Neural cell (in vitro differentiated cells): ENCODE measurements around the gene HSD17B8. TPM values are rescaled to one million over a fixed set of nuclear protein-coding genes. Genes with fewer than 3 reads are reported as not detected.

Source experiments
- H2AFZ ChIP-seq: fragments of 200-600, 300-800 bp; sonication (generic), shearing (Covaris generic); 2 replicates; pipeline ENCODE4 v1.6.0; 2014; ENCODE audit warnings: low read depth, mild to moderate bottlenecking, antibody characterized with exemption, low read length, moderate library complexity
- H3F3A ChIP-seq: fragments of 200-600 bp; shearing (Covaris generic); 2 replicates; pipeline ENCODE4 v1.6.1; 2016; ENCODE audit warnings: mild to moderate bottlenecking, moderate library complexity, mixed read lengths, antibody characterized with exemption, low read length; ENCODE audit not compliant: insufficient read depth, poor library complexity, severe bottlenecking
- H3K27ac ChIP-seq: fragments of 200-600, 300-800 bp; sonication (generic), shearing (Covaris generic); 2 replicates; pipeline ENCODE4 v1.5.1; 2014; ENCODE audit warnings: mild to moderate bottlenecking, low read length, moderate library complexity
- H3K27me3 ChIP-seq: fragments of 300-800, 200-600 bp; sonication (generic), shearing (Covaris generic); 2 replicates; pipeline ENCODE4 v1.6.0; 2014; ENCODE audit warnings: mild to moderate bottlenecking, low read depth, low read length, moderate library complexity; ENCODE audit not compliant: insufficient read depth
- H3K36me3 ChIP-seq: fragments of 300-800, 200-600 bp; sonication (generic), shearing (Covaris generic); 2 replicates; pipeline ENCODE4 v1.5.1; 2014; ENCODE audit warnings: mild to moderate bottlenecking, antibody characterized with exemption, low read length, moderate library complexity; ENCODE audit not compliant: insufficient read depth
- H3K4me2 ChIP-seq: fragments of 300-800, 200-600 bp; sonication (generic), shearing (Covaris generic); 2 replicates; pipeline ENCODE4 v1.6.0; 2014; ENCODE audit warnings: mild to moderate bottlenecking, low read length
- H3K4me3 ChIP-seq: fragments of 300-800, 200-600 bp; sonication (generic), shearing (Covaris generic); 2 replicates; pipeline ENCODE4 v1.5.1; 2014; ENCODE audit warnings: mild to moderate bottlenecking, low read length, moderate library complexity
- H3K79me2 ChIP-seq: fragments of 200-600 bp; shearing (Covaris generic); replicated peaks from 2 replicates; pipeline ENCODE4 v1.6.0; 2014; ENCODE audit warnings: mild to moderate bottlenecking, low read length, moderate library complexity; ENCODE audit not compliant: insufficient read depth
- H3K9ac ChIP-seq: fragments of 300-800, 200-600 bp; sonication (generic), shearing (Covaris generic); 2 replicates; pipeline ENCODE4 v1.6.1; 2016; ENCODE audit warnings: mild to moderate bottlenecking, low read length, mixed read lengths
- H3K9me2 ChIP-seq: fragments of 200-600 bp; shearing (Covaris generic); 2 replicates; pipeline ENCODE4 v1.6.1; 2016; ENCODE audit warnings: mild to moderate bottlenecking, low read length, mixed read lengths; ENCODE audit not compliant: insufficient read depth
- H3K9me3 ChIP-seq: fragments of 200-600, 300-800 bp; sonication (generic), shearing (Covaris generic); 2 replicates; pipeline ENCODE4 v1.6.1; 2016; ENCODE audit warnings: mild to moderate bottlenecking, mixed run types, low read length, moderate library complexity, mixed read lengths
- H4K20me1 ChIP-seq: fragments of 200-600 bp; shearing (Covaris generic); 2 replicates; pipeline ENCODE4 v1.6.1; 2016; ENCODE audit warnings: mild to moderate bottlenecking, mixed run types; ENCODE audit not compliant: insufficient read depth
- EP300 ChIP-seq: fragments of 450-650 bp; conservative IDR thresholded peaks from 2 replicates; pipeline ENCODE4 v1.6.1; 2014; ENCODE audit warnings: antibody characterized with exemption, mild to moderate bottlenecking, moderate library complexity; ENCODE audit not compliant: poor library complexity, severe bottlenecking
- EZH2 ChIP-seq: fragments of 200-600, 300-800 bp; shearing (Covaris generic), sonication (generic); IDR thresholded peaks from 2 replicates; pipeline ENCODE4 v1.6.1; 2014; ENCODE audit warnings: antibody characterized with exemption, low read length, borderline replicate concordance, mild to moderate bottlenecking; ENCODE audit not compliant: insufficient read depth, poor library complexity, severe bottlenecking
- MXI1 ChIP-seq: fragments of 450-650 bp; conservative IDR thresholded peaks from 2 replicates; pipeline ENCODE4 v1.6.1; 2014; ENCODE audit warnings: antibody characterized with exemption, mild to moderate bottlenecking; ENCODE audit not compliant: poor library complexity, severe bottlenecking
- POLR2AphosphoS5 ChIP-seq: IDR thresholded peaks from 2 replicates; pipeline ENCODE4 v1.6.1; 2012
- RAD21 ChIP-seq: fragments of 450-650 bp; conservative IDR thresholded peaks from 2 replicates; pipeline ENCODE4 v1.6.1; 2014; ENCODE audit warnings: antibody characterized with exemption, mild to moderate bottlenecking, moderate library complexity
- SMC3 ChIP-seq: fragments of 450-650 bp; conservative IDR thresholded peaks from 2 replicates; pipeline ENCODE4 v1.6.1; 2014; ENCODE audit warnings: antibody characterized with exemption, mild to moderate bottlenecking, moderate library complexity; ENCODE audit not compliant: poor library complexity
- TAF1 ChIP-seq: IDR thresholded peaks from 2 replicates; pipeline ENCODE4 v1.6.1; 2012; ENCODE audit warnings: low read depth
- polyA plus RNA-seq: library from polyadenylated mRNA; depleted of rRNA; stranded (reverse); fragments of >200 nt; gene quantifications from 2 replicates; pipeline ENCODE4 v1.2.3, GENCODE V29; 2014
- TF ChIP-seq, protein P1 (sequence below): fragments of 450-650 bp; IDR thresholded peaks from 2 replicates; pipeline ENCODE4 v1.5.1; 2014; ENCODE audit warnings: antibody characterized with exemption, mild to moderate bottlenecking, moderate library complexity; ENCODE audit not compliant: poor library complexity, severe bottlenecking
- TF ChIP-seq, protein P2 (sequence below): IDR thresholded peaks from 2 replicates; pipeline ENCODE4 v1.6.1; 2012; ENCODE audit warnings: borderline replicate concordance

HSD17B8 gene
- polyA plus RNA-seq, 1 donor from 2014 or later: 7.3 TPM

DNA sequence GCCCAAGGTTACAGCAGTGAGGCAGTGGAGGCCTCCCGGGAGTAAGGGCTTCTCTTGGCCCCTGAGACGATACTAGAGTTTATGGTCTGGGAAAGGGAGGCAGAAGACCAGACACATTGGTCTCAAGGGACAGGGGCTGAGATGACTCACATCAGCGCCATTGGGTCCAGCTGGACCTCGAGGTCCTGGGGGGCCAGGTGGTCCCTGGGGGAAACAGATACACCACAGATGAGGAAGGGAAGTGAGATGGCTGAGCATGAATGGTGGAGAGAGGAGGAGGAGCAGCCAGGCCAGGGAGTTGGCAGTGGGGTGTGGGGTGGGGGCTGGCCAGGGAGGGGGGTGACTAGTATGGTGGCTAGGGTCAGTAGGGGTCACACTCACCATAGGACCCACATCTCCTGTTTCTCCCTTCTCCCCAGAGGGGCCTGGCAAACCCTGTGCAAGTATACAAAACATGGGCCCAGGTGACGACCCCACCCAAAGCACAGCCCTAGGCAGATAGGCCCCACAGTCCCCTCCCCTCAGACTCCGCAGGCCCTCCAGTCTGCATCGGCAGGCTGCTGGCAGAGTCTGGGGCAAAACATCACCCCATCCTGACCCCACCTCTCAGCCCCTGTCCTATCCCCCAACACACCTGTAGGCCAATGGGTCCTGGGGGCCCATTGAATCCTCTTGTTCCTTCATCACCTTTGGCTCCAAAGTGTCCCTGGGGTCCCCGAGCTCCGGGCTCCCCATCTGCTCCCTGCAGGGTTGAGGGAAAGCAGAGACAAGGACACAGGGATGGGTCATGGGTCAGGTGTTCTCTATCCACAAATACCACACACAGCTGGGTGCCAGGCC lies 34.1 kb upstream of the HSD17B8 start:
- TF ChIP-seq RAD21 (no peak), MXI1 (no peak), TAF1 (no peak), POLR2AphosphoS5 (no peak), EP300 (no peak), SMC3 (no peak), EZH2 (no peak)
- TF ChIP-seq, protein P1, sequence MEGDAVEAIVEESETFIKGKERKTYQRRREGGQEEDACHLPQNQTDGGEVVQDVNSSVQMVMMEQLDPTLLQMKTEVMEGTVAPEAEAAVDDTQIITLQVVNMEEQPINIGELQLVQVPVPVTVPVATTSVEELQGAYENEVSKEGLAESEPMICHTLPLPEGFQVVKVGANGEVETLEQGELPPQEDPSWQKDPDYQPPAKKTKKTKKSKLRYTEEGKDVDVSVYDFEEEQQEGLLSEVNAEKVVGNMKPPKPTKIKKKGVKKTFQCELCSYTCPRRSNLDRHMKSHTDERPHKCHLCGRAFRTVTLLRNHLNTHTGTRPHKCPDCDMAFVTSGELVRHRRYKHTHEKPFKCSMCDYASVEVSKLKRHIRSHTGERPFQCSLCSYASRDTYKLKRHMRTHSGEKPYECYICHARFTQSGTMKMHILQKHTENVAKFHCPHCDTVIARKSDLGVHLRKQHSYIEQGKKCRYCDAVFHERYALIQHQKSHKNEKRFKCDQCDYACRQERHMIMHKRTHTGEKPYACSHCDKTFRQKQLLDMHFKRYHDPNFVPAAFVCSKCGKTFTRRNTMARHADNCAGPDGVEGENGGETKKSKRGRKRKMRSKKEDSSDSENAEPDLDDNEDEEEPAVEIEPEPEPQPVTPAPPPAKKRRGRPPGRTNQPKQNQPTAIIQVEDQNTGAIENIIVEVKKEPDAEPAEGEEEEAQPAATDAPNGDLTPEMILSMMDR: no peak
- TF ChIP-seq, protein P2, sequence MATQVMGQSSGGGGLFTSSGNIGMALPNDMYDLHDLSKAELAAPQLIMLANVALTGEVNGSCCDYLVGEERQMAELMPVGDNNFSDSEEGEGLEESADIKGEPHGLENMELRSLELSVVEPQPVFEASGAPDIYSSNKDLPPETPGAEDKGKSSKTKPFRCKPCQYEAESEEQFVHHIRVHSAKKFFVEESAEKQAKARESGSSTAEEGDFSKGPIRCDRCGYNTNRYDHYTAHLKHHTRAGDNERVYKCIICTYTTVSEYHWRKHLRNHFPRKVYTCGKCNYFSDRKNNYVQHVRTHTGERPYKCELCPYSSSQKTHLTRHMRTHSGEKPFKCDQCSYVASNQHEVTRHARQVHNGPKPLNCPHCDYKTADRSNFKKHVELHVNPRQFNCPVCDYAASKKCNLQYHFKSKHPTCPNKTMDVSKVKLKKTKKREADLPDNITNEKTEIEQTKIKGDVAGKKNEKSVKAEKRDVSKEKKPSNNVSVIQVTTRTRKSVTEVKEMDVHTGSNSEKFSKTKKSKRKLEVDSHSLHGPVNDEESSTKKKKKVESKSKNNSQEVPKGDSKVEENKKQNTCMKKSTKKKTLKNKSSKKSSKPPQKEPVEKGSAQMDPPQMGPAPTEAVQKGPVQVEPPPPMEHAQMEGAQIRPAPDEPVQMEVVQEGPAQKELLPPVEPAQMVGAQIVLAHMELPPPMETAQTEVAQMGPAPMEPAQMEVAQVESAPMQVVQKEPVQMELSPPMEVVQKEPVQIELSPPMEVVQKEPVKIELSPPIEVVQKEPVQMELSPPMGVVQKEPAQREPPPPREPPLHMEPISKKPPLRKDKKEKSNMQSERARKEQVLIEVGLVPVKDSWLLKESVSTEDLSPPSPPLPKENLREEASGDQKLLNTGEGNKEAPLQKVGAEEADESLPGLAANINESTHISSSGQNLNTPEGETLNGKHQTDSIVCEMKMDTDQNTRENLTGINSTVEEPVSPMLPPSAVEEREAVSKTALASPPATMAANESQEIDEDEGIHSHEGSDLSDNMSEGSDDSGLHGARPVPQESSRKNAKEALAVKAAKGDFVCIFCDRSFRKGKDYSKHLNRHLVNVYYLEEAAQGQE: no peak

DNA sequence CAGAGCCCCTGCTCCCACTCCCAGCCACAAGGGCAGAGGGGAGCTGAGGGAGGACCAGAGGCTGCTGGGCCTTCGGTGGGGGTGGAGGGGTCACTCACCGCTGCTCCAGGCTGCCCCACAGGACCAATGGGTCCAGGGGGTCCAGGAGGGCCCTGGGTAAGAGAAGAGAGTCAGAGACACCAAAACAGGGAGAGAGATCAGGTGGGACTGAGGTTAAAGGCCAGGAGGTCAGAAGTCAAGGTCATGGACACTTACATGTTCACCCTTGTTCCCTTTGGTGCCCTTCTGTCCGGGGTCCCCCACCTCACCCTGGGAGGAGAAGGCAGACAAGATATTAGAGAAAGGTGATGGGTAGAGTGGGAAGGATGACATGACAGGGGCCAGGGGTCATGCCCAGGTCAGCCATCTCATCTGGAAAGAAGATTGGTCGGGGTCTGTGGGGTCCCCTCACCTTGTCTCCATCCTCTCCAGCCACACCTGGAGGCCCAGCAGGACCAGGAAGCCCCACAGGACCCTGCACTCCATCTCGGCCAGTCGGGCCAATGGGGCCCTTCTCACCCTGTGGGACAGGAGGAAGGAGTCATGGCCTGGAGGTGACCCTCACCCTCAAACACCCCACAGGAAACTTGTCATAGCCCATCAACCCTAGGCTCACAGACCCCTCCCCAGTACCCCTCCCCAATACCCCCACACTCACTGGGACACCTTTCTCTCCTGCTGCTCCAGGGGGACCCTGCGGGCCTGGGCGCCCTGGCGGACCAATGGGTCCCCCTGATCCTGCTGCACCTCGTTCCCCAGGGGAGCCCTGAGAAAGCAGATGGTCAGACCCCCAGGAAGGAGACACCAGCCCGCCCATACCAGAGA lies 33.2 kb upstream of the HSD17B8 start:
- Histone ChIP-seq H4K20me1 (no peaks in the 10 kb centered on the region), H3F3A (no peaks in the 10 kb centered on the region), H3K36me3 (no peaks in the 10 kb centered on the region), H3K9ac (no peak overlapping the region), H3K27me3 (no peaks in the 10 kb centered on the region), H3K4me3 (no peak overlapping the region), H3K4me2 (no peak overlapping the region), H3K9me2 (no peaks in the 10 kb centered on the region), H3K79me2 (no peaks in the 10 kb centered on the region), H3K27ac (no peak overlapping the region), H3K9me3 (no peaks in the 10 kb centered on the region), H2AFZ (no peak overlapping the region)
- TF ChIP-seq SMC3: no peak
- TF ChIP-seq RAD21: no peak
- TF ChIP-seq EP300: no peak
- TF ChIP-seq TAF1: no peak
- no peak for TF ChIP-seq MXI1
- TF ChIP-seq POLR2AphosphoS5: no peak
- TF ChIP-seq, protein P2: no peak
- TF ChIP-seq, protein P1: no peak
- no peak for TF ChIP-seq EZH2

More for the DNA sequence above, 34.1 kb upstream of the HSD17B8 start:
- Histone ChIP-seq H2AFZ (no peak overlapping the region), H3K4me3 (no peak overlapping the region), H3K36me3 (no peaks in the 10 kb centered on the region), H3K27ac (no peak overlapping the region), H3K9ac (no peak overlapping the region), H3F3A (no peaks in the 10 kb centered on the region), H3K9me3 (no peaks in the 10 kb centered on the region), H3K79me2 (no peaks in the 10 kb centered on the region), H3K27me3 (no peaks in the 10 kb centered on the region), H3K9me2 (no peaks in the 10 kb centered on the region), H3K4me2 (no peak overlapping the region), H4K20me1 (no peaks in the 10 kb centered on the region)
